Frontal cortex (tissue), 4 donors: ENCODE data around the gene RBM19. TPM values are rescaled to one million over a fixed set of nuclear protein-coding genes. Genes with fewer than 3 reads are reported as not detected.
A peak's percentile ranks its signal among the peaks of the same experiment; 100 is the strongest.
"Not testable (repeated sequence)": the region's sequence is repeated elsewhere in the genome, so short reads cannot be mapped to it uniquely, and the experiment has no call there.

Experiments
- DNase-seq, 2 donors: peaks; one replicate each; pipeline ENCODE4 v3.0.0; 2012; ENCODE audit warnings: low spot score in 2 of 2
- FAIRE-seq: peaks from 2 replicates; lab custom pipeline; 2012; peaks lifted over from hg19 to GRCh38; lab: Jason Lieb, UNC
- total RNA-seq: library from RNA; depleted of rRNA; stranded (reverse); fragments of >200 nt; gene quantifications from one replicate; pipeline ENCODE4 v1.2.3, GENCODE V29; 2014
- donor health status: control.
- donor health status: control.
- donor health status: control.

The RBM19 gene
- total RNA-seq, 1 donor from 2014 or later = 14.7 TPM

GRCh38 chr12:113823816-113824215 lies 142.3 kb downstream of the RBM19 start:
- FAIRE-seq (no peak), DNase-seq (no peak)

GRCh38 chr12:113823016-113823415 lies 143.1 kb downstream of the RBM19 start:
- DNase-seq = no peak

GRCh38 chr12:113820842-113821241 lies 145.3 kb downstream of the RBM19 start:
- FAIRE-seq = no peak
- no peak for DNase-seq

More at GRCh38 chr12:113823016-113823415, 143.1 kb downstream of the RBM19 start:
- no peak for FAIRE-seq

GRCh38 chr12:113820309-113820708 lies 145.8 kb downstream of the RBM19 start:
- DNase-seq (no peak), FAIRE-seq (no peak)

GRCh38 chr12:113819495-113819894 lies 146.6 kb downstream of the RBM19 start:
- DNase-seq (no peak), FAIRE-seq (no peak)

GRCh38 chr12:113818833-113819232 lies 147.3 kb downstream of the RBM19 start:
- DNase-seq (no peak), FAIRE-seq (no peak)

- FAIRE-seq = no peak
- DNase-seq = no peak
Measured at GRCh38 chr12:113818283-113818682, 147.8 kb downstream of the RBM19 start.

- no peak for FAIRE-seq
- no peak for DNase-seq
Measured at GRCh38 chr12:113816866-113817265, 149.3 kb downstream of the RBM19 start.

- DNase-seq (no peak), FAIRE-seq (no peak)
Measured at GRCh38 chr12:113815031-113815430, 151.1 kb downstream of the RBM19 start.

DNA sequence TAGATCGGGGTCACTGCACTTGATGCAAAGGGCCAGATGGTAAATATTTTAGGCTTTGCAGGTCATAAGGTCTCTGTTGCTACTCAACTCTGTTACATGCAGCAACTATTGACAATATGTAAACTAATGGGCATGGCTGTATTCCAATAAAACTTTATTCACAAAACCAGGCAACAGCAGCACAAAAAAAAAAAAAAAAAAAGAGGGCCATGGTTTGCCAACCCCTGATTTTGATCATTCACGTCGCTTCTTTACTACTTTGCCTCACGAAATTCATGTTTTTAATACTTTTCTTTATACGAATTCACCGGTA lies 152.9 kb downstream of the RBM19 start:
- no peak for DNase-seq
- FAIRE-seq = no peak

DNA sequence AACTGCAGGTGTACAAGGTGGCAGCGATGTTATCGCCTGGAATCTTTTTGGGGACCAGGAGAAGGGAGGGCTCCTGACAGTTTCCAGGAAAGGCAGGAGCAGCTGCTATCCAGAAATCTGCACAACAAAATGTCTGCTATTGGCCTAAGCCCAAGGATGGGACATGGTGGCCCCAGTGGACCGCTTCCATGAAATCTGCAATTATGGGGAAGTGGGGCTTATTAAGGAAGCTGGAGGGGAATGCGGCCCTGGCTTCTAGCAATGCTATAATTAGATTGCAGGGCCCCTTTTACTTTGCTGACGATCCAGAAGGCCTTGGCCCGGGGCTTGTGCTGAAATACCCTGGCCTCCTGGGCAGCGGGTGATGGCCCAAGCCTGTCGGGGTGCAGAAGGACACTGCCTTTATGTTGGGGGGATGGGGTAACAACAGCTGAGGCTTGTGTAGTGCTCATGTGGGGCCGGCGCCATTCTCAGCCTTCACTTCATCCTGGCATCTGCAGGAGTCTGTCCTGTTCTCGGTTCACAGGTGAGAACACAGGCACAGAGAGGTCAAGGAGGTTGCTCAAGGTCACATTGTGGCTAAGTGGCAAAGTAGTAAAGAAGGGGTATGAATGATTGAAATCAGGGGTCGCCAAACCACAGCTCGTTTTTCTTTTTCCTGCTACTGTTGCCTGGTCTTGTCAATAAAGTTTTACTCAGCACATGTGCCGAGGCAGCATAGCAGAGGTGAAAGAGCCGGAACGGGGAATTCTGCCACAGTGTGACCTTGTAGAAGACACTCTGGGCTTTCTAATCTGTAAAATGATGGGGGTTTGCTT lies 153.5 kb downstream of the RBM19 start:
- DNase-seq (no peak), FAIRE-seq (no peak)

DNA sequence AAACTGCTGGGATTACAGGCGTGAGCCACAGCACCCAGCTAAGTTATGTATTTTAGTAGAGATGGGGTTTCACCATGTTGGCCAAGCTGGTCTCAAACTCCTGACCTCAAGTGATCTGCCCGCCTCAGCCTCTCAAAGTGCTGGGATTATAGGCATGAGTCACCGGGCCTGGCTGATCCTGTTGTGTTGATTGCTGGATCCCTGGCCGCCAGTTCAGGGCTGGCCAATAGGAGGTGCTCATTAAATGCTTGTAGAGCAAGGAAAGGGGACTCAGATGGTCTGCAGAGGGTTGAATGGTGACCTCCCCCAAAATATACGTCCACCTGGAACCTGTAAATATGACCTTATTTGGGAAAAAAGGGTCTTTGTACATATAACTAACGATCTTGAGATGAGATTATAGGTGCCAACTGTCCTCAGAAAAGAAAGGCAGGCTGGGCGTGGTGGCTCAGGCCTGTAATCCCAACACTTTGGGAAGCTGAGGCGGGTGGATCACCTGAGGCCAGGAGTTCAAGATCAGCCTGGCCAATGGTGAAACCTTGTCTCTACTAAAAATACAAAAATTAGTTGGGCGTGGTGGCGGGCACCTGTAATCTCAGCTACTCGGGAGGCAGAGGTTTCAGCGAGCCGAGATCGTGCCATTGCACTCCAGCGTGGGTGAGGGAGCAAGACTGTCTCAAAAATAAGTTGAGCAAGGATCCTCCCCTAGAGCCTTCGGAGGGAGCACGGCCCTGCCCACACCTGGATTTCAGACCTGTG lies 156.5 kb downstream of the RBM19 start:
- not testable (repeated sequence) for DNase-seq, FAIRE-seq

- DNase-seq (no peak), FAIRE-seq (no peak)
Measured at GRCh38 chr12:113808095-113808951, 157.8 kb downstream of the RBM19 start.

DNA sequence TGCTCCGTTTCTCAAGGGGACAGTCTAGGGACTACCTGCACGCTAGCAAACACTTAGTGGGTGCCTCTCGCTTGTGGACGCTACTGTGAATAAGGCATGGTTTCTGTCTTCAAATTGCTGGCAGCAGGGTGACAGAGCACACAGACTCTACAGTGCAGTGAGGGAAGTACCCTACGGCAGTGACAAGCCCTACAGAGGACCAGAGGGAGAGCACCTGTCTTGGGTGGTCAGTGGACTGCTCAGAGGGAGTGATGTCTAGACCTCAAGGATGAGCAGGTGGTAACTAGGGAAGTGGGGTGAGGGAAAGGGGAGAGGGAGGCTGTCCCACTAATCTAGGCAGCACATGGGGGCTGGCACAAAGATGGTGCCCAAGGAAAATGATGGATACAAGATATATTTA lies 160.5 kb downstream of the RBM19 start:
- DNase-seq (no peak), FAIRE-seq (no peak)

DNA sequence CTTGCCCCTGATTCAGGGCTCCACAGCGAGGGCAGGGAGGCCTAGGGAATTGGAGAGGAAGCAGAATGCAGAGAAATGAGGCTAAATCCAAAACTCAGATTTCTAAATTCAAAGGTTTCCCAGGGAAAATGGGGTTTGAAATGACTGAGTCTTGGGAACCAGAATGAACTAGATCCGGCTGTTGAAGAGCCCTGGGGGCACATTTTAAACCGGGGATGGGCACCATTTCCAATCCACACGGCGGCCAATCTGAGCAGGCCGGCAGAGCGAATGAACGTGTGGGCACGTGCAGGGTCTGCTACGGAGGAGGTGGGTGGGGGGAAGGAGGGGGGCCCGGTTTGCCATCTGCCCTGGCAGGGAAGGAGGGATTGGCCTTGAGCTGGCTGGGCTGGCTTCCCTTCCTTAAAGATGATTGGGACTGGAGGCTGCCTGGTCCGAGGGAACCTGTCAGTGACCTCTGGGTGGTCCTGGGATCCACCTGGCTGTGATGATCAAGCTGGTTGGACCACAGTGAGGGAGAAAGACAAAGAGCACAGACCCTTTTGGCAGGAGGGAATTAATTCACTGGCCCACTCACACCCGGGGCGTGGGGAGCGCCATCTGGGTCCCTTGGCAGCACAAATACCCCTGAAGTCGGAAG lies 161.0 kb downstream of the RBM19 start:
- DNase-seq = no peak
- FAIRE-seq = no peak

DNA sequence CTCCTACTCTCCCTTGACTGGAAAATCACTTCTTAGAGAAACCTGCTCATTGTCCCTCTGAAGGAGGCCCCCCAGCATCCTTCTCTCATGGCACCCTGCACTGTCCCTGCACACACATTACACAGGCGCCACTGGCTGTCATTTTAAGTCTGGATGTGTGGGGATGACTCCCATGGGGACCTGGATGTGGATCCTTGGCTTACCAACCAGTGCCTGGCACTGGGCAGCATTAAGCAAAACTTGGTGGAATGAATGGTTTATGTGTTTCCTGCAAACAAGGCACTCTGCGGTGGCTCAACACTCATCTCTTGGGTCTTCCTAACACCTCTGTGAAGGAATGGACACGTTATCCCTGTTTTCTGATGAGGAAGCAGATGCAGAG lies 162.4 kb downstream of the RBM19 start:
- DNase-seq (no peak), FAIRE-seq (no peak)

- peak in 1 of 2 donors; percentile 46 for DNase-seq
- no peak for FAIRE-seq
Measured at GRCh38 chr12:113802966-113803758, 163.0 kb downstream of the RBM19 start.

GRCh38 chr12:113802000-113802749 lies 163.9 kb downstream of the RBM19 start:
- DNase-seq (no peak), FAIRE-seq (no peak)

DNA sequence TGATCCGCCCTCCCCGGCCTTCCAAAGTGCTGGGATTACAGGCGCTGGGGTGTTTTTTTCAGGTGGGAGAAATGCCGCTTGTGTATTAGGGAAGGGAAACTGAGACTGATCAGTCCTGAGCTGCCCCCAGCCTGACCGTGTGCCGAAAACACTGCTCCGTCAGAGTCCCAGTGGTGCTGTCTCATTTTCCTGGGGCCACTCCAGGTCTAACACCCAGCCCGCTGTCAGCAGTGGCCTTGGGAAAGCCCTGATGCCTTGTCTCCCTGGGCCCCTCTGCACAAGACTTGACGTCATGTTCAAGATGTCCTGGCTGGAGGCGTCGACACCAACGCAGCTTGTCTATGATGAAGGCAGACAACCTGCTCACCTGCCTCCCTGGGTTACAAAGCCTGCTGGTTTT lies 165.9 kb downstream of the RBM19 start:
- DNase-seq (no peak), FAIRE-seq (no peak)
